ENCODE results near the gene RNF169.

GRCh38 chr11:74719011-74719410, 29.6 kb upstream of the RNF169 start:
- TF ChIP-seq, protein P1, sequence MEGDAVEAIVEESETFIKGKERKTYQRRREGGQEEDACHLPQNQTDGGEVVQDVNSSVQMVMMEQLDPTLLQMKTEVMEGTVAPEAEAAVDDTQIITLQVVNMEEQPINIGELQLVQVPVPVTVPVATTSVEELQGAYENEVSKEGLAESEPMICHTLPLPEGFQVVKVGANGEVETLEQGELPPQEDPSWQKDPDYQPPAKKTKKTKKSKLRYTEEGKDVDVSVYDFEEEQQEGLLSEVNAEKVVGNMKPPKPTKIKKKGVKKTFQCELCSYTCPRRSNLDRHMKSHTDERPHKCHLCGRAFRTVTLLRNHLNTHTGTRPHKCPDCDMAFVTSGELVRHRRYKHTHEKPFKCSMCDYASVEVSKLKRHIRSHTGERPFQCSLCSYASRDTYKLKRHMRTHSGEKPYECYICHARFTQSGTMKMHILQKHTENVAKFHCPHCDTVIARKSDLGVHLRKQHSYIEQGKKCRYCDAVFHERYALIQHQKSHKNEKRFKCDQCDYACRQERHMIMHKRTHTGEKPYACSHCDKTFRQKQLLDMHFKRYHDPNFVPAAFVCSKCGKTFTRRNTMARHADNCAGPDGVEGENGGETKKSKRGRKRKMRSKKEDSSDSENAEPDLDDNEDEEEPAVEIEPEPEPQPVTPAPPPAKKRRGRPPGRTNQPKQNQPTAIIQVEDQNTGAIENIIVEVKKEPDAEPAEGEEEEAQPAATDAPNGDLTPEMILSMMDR (conservative IDR thresholded peaks at IDR 0.05 in 1 of 2, IDR thresholded peaks at IDR 0.05 in 1 of 2; ENCODE audit: low read depth in 1 of 2, low read length in 2 of 2): no peak
- no peak for TF ChIP-seq EZH2 (IDR thresholded peaks at IDR 0.05; ENCODE audit: low read length, missing control alignments)
